SK-N-MC (cell line): Measurements from ENCODE around the gene GGTA1.

Experiments used
- EZH2 ChIP-seq: fragments of 200-600 bp; sonication (generic); IDR thresholded peaks from one replicate; pipeline ENCODE4 v1.6.1; 2017; ENCODE audit warnings: antibody characterized with exemption
- FOXP2 ChIP-seq: optimal IDR thresholded peaks from 2 replicates; pipeline ENCODE3; 2011; ENCODE audit warnings: mild to moderate bottlenecking, moderate library complexity; ENCODE audit not compliant: insufficient read depth; ENCODE audit errors: extremely low read length, control extremely low read depth
- POLR2AphosphoS5 ChIP-seq: IDR thresholded peaks from 2 replicates; pipeline ENCODE4 v1.6.1; 2012; ENCODE audit warnings: mild to moderate bottlenecking, low read depth, low read length, borderline replicate concordance

- TF ChIP-seq POLR2AphosphoS5 (no peak), EZH2 (no peak), FOXP2 (no peak)
Observed at GRCh38 chr9:121485623-121486022, 14.0 kb downstream of the GGTA1 start.
